ENCODE data around the gene FNBP1L.

The FNBP1L gene

DNA sequence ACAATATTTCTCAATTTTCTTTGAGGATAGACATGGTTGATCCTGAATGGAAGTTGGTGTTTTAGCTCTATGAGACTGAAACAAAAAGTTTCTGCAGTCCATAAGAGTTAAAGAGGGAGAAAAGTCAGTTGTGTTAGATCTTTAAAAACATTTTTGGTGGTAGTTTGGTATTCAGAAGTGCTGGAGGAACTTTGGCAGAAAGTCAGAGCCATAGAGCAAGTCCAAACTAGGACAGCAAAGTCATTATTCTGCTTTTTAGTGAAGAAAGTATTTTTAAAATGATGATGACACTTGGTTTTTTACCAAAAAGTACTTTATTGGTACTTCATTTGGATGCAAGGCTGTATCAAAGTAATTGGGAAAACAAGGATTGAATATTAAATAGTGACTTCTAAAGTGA is 41.8 kb downstream of the FNBP1L start:
- DNase-seq (ENCODE audit: low spot score), result no peak

DNA sequence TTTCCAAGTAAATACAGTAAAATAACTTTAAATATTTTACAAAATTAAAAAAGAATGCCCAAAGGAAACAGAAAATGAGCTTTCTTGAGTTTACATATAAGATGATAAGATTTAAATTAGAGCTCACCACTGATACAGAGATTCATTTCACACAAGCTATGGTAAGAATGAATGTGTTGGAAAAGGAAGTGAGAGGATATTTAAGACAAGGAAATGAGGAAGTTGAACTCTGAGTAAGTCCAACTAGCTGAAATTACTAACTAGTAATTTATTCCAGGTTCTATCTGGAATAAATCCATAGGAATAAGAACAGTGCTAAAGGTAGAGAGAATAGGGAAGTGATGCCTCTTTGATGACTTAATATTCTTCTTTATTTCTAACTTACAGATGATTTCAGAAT is 42.4 kb downstream of the FNBP1L start:
- no peak for DNase-seq (ENCODE audit: low spot score)

DNA sequence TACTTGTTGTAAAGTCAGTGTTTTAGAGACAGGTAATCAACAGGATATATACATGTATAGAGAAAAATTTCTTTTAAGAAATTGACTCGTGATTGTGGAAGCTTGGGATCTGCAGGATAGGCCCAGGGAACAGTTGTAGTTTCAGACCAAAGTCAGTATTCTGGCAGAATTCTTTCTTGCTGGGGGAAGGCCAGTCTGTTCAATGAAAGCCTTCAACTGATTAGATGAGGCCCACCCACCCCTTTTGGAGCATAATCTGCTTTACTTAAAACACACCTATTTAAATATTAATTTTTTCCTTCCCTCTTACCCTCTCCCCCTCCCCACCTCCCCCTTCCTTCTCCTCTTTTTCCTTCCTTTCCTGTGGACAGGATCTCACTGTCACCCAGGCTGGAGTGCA is 48.0 kb downstream of the FNBP1L start:
- no peak for DNase-seq (ENCODE audit: low spot score)

DNA sequence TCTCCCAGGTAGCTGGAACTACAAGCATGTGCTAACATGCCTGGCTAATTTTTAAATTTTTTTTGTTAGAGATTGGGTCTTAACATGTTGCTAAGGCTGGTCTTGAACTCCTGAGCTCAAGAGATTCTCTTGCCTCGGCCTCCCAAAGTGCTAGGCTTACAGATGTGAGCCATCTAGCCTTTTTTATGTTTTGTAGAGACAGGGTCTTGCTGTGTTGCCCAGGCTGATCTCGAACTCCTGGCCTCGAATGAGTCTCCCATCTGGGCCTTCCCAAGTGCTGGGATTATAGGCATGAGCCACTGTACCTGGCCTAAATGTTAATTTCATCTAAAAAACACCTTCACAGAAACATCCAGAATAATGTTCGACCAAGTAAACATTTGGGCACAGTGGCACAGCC is 48.6 kb downstream of the FNBP1L start:
- no peak for DNase-seq (ENCODE audit: low spot score)

DNA sequence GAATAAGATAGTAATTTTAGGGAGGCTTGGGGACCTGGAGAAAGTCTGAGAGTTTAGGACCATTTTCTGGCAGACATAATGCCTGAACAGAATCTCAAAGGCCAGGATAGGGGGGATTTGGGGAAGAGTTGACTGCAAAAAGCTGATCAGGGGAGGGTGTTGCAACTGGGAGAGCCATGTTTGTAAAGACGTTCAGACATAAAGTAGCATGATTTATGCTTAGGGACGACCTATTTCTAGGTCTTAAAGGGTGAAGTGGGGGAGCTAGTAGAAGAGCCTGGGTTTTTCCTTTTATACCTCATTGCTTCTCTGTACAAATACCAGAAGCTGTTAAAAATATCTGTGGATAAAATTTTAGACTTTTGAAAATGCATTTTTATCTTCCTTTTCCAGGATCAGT is 51.2 kb downstream of the FNBP1L start:
- DNase-seq (ENCODE audit: low spot score), result no peak

DNA sequence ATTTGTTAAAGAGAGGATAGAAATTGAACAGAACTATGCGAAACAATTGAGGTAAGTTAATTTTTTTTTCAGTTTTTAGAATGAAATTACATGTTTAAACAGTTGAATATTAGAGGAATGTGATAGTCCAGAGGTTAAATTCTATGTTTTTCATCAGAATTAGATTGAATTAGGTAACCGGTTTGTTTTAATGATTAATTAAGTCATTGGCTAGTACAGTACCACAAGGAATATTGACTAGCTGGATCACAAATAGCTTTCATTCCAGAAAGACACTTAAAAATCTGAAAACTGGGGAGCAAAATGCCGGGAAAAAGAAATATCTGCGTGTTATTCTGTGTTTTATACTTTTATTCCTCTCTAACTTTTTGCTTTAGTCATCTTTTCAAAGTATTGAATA is 51.6 kb downstream of the FNBP1L start:
- DNase-seq (ENCODE audit: low spot score), result no peak

DNA sequence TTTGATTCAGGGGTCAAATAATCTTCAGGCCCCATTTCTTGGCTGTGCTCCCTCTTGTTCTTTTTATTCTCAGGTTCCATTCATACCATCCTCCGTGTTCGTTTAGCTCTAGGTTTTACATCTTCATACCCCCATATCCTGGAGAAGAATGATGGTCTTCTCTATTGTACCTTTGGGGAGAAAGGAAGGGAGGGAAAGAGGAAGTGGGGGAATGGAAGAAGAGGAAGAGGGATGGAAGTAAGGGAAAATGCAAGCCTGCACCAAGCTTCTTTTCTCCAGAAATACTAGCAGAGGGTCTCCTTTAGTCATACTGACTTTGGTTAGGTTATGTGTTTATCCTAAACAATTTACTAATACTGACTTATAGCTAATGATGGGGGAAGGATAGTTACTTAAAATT is 52.4 kb downstream of the FNBP1L start:
- DNase-seq (ENCODE audit: low spot score), result no peak

DNA sequence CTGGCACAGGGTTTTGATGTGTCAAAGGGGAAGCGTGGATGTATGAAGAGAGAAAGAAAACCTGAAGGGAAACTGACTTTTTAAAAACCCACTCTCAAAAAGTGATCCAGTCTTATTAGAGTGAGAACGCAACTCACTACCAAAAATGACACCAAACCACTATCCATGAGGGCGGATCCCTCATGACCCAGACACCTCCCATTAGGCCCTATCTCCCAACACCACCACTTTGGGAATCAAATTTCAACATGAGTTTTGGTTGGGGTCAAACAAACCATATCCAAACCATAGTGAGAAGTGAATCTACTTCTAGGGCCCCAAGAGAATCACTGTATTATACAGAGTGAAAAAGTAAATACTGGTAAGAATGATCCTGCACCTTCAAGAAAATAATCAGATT is 53.5 kb downstream of the FNBP1L start:
- no peak for DNase-seq (ENCODE audit: low spot score)

DNA sequence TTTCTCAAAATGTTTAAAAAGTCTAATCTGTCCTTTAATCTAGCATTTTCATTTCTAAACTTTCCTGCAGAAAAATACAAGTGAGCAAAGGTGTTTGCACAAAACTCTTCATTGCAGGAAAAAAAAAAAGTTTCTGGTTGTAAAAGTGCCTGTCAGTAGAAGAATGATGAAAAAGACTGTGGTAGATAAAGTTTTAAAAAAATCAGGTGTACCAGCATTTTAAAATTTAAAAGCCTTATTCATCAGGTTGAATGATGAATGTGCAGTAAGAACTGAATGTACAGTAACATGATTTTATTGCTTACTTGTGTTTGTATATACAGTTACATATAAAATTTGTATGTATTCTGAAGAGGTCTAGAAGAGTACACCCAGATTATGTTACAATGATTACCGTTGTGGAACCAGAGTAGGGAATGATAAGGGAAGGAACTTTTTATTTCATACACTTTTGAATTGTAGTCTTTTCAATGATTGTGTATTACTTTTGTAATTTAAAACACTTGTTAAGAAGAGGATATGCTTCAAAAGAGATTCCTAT is 54.0 kb downstream of the FNBP1L start:
- no peak for DNase-seq (ENCODE audit: low spot score)

DNA sequence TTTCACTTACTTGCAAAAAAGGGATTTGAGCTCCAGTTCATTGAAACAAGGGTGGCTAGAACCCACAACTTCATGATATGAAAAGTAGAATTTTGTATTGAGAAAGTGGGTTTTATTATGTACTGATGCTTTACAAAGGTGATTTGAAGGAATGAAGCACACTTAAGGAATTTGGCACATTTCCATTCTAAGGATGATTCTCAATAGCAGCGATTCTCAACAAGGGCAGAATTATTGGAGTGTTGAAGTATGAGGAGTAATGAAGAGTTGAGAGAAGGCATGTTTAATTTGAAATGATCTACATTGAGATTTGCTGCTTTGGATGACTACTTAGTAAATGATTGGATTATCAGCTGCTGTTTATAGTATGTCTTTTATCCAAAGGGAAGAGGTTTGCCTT is 54.7 kb downstream of the FNBP1L start:
- DNase-seq (ENCODE audit: low spot score), result no peak

DNA sequence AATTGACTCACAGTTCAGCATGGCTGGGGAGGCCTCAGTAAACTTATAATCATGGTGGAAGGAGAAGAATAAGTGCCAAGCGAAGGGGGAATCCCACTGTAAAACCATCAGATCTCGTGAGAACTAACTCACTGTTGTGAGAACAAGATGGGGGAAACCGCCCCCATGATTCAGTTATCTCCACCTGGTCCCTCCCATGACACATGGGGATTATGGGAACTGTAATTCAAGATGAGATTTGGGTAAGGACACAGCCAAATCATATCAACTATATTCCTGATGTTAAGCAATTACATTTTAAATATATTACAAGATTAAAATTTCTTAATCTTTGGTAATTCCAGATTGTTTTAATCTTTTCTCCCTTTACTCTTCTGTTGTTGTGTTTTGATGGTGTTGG is 55.2 kb downstream of the FNBP1L start:
- DNase-seq (ENCODE audit: low spot score), result no peak

DNA sequence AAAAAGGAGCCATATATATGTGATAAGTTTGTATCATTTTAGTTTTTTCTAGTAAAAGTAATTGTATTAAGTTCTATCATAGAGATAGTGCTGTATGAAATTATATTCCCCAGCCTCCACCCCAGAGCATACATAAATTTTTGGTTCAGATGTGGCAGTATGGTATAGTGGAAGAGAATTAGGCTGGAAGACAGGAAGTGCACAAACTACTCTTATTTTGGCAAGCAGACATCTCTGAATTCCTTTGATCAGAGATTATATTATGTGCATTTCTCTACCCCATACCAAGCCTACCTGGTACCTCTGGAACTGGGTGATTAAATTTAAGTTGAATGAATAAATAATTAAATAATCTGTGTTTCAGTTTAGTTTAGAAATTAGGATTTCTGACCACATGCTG is 55.9 kb downstream of the FNBP1L start:
- DNase-seq (ENCODE audit: low spot score), result no peak

DNA sequence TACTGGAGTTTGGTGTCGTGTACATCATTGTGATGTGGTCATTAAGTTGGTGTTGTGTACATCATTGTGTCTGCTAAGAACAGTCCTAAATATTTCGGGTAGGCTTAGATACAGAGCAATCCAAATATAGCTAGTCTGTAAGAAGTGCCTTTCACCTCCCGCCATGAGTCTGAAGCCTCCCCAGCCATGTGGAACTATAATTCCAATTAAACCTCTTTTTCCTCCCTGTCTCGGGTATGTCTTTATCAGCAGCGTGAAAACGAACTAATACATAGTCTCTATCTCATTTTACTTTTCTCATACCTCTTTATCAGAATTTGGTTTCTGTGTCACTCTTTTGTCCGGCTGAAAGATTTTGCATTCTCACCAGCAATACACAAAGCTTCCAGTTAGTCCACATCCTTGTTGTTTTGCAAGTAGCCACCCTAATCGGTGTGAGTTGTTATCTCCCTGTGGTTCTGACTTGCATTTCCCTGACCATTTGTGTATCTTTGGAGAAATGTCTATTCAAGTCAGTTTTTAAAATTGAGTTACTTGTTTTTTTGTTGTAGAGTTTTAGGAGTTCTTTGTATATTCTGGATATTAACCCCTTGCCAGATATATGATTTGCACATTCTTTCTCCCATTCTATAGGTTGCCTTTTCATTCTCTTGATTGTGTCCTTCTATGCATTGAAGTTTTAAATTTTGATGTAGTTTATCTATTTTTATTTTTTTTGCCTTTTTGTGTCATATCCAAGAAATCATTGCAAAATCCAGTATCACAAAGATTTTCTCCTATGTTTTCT is 56.5 kb downstream of the FNBP1L start:
- DNase-seq (ENCODE audit: low spot score), result no peak

DNA sequence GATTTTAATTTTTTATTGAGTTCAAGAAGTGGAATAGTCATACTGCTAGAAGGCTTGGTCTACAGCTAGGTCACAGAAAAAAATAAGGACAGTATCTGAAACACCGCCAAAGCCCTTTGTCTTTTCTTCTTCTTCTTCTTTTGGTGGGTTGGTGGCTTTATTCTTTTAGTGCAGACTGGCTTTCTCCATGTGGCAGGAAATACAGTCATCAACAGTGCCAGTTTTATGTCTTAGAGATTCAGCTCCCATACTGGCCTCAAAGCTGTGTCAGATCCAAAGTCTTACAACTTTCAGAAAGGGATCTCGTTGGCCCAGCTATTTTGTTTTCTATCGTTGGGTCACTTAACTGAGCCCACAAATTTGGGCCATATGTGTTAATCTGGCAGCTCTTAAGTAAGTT is 58.2 kb downstream of the FNBP1L start:
- DNase-seq (ENCODE audit: low spot score), result no peak

DNA sequence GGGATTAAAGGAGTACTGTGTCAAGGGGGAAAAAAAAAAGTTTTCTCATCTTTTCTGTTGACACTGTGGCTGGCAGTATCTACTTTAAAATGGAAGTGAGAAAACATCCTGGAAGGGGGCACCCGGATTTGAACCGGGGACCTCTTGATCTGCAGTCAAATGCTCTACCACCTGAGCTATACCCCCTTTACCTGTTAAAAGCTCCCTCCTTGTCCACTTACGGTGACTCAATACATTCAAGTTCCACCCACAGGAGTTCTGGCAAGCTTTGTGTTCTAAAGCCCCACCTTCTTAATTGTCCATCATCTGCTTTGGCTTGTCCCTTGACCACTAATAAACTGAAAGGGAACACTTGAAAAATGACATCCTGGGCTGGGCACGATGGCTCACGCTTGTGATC is 68.2 kb downstream of the FNBP1L start:
- DNase-seq (ENCODE audit: low spot score), result no peak

DNA sequence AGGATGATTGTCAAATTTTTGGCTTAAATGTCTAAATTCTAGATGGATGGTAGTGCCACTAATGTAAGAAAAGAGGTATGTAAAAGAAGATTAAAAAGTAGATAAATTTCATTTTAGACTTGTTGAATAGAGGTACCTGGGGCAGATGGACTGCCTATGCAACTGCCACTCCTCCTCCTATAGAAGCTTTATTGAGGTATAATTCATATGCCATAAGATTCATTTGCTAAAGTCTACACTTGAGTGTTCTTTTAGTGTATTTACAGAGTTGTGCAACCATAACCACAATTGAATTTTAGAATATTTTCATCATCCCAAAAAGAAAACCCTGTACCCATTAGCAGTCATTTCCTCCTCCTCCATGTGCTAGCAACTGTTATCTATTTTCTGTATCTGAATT is 70.6 kb downstream of the FNBP1L start:
- DNase-seq (ENCODE audit: low spot score), result no peak

DNA sequence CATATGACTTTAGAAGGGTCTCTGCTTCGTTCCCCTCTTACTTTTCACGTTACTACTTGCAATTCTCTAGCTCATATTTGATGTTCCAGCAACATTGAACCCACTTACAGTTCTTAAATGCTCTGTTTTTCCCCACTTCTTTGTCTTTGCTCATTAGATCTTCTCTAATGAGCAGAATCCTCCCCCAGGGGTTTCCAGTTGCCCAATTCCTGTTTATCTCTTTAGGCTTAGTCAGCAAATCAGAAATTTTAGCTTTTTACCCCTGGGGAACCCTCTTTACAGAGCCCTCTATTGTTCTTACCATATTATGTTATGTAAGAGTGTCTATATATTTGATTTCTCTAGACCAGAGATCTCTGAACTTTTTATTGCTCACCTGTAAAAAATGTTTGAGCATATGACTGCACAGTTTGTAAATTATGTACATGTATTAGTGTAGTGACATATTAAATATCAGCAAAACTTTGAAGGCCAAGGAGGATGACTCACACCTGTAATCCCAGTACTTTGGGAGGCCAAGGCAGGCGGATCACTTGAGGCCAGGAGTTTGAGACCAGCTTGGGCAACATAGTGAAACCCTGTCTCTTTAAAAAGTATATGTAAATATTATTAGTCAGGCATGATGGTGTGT is 71.4 kb downstream of the FNBP1L start:
- no peak for DNase-seq (ENCODE audit: low spot score)

DNA sequence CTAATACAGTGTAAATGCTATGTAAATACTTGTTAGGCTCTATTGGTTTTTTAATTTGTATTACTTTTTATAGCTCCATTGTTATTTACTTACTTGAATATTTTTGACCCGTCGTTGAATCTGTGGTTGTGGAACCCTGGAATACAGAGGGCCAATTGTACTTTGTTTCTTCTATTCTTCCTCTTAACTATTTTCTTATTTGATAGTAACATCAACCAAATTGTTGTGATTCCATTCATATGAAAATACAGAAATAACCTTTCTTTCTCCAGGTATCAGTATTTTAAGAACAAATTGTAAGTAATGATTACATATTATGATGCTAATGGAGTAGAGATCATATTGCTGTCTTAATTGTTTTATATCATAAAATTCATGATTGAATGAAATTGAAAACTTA is 73.7 kb downstream of the FNBP1L start:
- no peak for DNase-seq (ENCODE audit: low spot score)

DNA sequence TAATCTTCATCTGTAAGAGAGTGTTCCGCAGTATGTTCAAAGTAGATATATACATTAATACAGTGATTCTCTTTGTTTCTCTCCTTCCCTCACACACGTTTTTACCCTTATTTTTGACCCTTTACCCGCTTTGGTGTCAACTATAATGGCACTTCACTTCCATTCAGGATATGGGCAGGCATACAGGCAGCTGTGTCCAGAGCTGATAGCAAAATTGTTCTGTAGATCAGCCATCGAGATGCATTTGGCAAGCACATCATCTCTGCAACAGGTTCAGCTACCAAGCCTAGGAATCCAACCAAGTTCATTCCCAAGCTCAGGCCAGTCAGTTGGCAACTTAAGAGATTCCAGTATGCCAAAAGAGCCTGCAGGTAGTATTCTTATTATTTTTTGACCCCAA is 74.8 kb downstream of the FNBP1L start:
- DNase-seq (ENCODE audit: low spot score), result no peak

DNA sequence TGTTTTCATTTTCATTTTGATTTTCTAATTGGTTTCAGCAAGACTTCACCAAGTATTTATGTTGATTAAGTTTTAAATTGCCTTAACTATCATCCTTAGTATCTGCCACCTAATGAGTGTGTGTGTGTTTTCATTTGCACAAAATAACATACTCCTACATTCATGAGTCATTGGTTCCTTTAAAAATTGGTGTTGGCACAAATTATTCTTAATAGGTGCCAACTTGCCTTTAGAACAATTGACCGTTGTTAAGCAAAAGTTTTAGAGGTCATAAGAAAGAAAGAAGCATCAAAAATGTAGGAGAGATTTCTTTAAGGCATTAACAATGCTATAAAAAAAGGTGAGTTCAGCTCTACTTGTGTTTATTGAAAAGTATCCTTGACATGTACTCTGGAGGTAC is 77.5 kb downstream of the FNBP1L start:
- DNase-seq (ENCODE audit: low spot score), result no peak

DNA sequence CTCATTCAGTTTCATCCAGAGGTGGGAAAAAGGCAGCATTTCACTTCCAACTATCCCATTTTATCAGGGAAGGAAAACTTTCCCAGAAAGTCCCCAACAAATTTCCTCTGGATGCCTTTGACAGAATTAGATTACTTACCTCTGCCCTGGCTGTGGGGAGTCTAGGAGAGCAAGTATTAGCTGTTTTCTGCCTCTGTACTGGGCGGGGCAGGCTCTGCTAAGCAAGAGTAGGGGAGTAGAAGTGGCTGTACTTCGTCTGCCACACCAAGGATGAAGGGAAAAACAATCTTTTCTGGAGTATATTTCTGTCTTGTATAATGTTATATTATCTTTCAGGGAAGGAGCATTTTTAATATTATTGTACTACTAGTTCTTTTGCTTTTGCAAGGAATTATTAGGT is 78.5 kb downstream of the FNBP1L start:
- DNase-seq (ENCODE audit: low spot score), result no peak

DNA sequence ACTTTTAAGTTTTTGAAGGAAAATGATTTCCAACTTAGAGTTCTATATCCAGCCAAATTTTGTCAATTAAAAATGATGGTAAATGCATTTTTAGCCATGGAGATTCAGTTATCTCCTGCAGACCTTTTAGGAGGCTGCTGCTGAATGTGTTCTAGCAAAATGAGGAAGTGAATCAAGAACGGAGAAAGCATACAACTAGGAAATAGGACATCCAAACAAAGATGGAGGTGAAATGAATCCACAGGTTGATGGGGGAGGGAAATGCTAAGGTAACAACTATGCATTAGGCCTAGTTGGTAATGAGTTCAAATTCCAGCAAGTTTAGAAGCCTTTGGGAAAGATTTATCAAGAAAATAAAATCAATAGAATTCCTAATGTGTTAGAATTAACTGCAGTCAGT is 80.5 kb downstream of the FNBP1L start:
- DNase-seq (ENCODE audit: low spot score), result no peak

DNA sequence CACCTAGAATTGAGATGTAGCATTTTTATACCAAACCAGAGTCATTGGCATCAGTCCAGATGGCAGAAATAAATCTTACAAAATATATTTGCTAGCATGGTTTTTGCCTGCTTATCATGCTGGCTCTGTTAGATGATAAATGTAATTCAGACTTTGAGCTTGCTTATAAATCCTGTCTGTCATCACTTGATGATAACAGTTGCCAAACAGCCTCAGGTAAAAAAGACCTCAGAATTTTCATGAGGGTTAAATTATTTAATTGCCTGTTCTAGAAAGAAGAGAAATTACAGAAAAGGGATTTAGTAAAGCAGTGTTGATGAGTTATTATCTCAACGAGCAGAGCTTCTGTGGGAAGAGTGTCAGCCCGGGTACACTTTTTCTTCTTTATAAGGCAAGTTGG is 83.3 kb downstream of the FNBP1L start:
- DNase-seq (ENCODE audit: low spot score), result no peak

Data from HuH-7 (cell line).